ENCODE data around the gene KCTD4.
"Not testable (repeated sequence)": the region's sequence is repeated elsewhere in the genome, so short reads cannot be mapped to it uniquely, and the experiment has no call there.

The KCTD4 gene

GRCh38 chr13:45200701-45201232, at the start of gene KCTD4:
Gene KCTD4, minus strand, starts transcription at chr13:45201045. Its CDS starts 6,478 bp downstream, at chr13:45194567.
- intact Hi-C loops (cut with DNase I), result no loop called here
- DNase-seq, result no peak

- no peak for DNase-seq
- intact Hi-C loops (cut with DNase I), result no loop called here
Observed at GRCh38 chr13:45249662-45250061, 48.8 kb upstream of the KCTD4 start.

GRCh38 chr13:45244736-45245135, 43.9 kb upstream of the KCTD4 start:
- DNase-seq; intact Hi-C loops (cut with DNase I): not testable (repeated sequence)

- intact Hi-C loops (cut with DNase I), result no loop called here
- DNase-seq, result no peak
Observed at GRCh38 chr13:45243077-45243476, 42.2 kb upstream of the KCTD4 start.

GRCh38 chr13:45242524-45242923, 41.7 kb upstream of the KCTD4 start:
- intact Hi-C loops (cut with DNase I), result no loop called here
- no peak for DNase-seq

GRCh38 chr13:45242070-45242469, 41.2 kb upstream of the KCTD4 start:
- intact Hi-C loops (cut with DNase I), result no loop called here
- no peak for DNase-seq

GRCh38 chr13:45240143-45240542, 39.3 kb upstream of the KCTD4 start:
- intact Hi-C loops (cut with DNase I), result no loop called here
- DNase-seq, result no peak

GRCh38 chr13:45238945-45239795, 38.3 kb upstream of the KCTD4 start:
- intact Hi-C loops (cut with DNase I), result no loop called here
- no peak for DNase-seq

- intact Hi-C loops (cut with DNase I), result no loop called here
- no peak for DNase-seq
Observed at GRCh38 chr13:45232591-45232990, 31.7 kb upstream of the KCTD4 start.

- intact Hi-C loops (cut with DNase I), result no loop called here
- no peak for DNase-seq
Observed at GRCh38 chr13:45231722-45232121, 30.9 kb upstream of the KCTD4 start.

- DNase-seq, result no peak
- intact Hi-C loops (cut with DNase I), result no loop called here
Observed at GRCh38 chr13:45231305-45231704, 30.5 kb upstream of the KCTD4 start.

- DNase-seq, result no peak
- intact Hi-C loops (cut with DNase I), result no loop called here
Observed at GRCh38 chr13:45229172-45229571, 28.3 kb upstream of the KCTD4 start.

GRCh38 chr13:45228002-45228401, 27.2 kb upstream of the KCTD4 start:
- intact Hi-C loops (cut with DNase I), result no loop called here
- DNase-seq, result no peak

GRCh38 chr13:45226024-45226423, 25.2 kb upstream of the KCTD4 start:
- intact Hi-C loops (cut with DNase I), result no loop called here
- no peak for DNase-seq

GRCh38 chr13:45225370-45225769, 24.5 kb upstream of the KCTD4 start:
- intact Hi-C loops (cut with DNase I), result no loop called here

GRCh38 chr13:45224176-45224575, 23.3 kb upstream of the KCTD4 start:
- no peak for DNase-seq
- intact Hi-C loops (cut with DNase I), result no loop called here

More at GRCh38 chr13:45225370-45225769, 24.5 kb upstream of the KCTD4 start:
- no peak for DNase-seq

- intact Hi-C loops (cut with DNase I), result no loop called here
- DNase-seq, result no peak
Observed at GRCh38 chr13:45222919-45223318, 22.1 kb upstream of the KCTD4 start.

GRCh38 chr13:45222516-45222915, 21.7 kb upstream of the KCTD4 start:
- intact Hi-C loops (cut with DNase I), result no loop called here
- no peak for DNase-seq

- no peak for DNase-seq
- intact Hi-C loops (cut with DNase I), result no loop called here
Observed at GRCh38 chr13:45220403-45220802, 19.6 kb upstream of the KCTD4 start.

- DNase-seq, result no peak
- intact Hi-C loops (cut with DNase I), result no loop called here
Observed at GRCh38 chr13:45219938-45220375, 19.1 kb upstream of the KCTD4 start.

GRCh38 chr13:45219123-45219891, 18.5 kb upstream of the KCTD4 start:
- intact Hi-C loops (cut with DNase I), result no loop called here

More at GRCh38 chr13:45219123-45219891, 18.5 kb upstream of the KCTD4 start:
- no peak for DNase-seq
